Measurements from ENCODE around the gene ALOX15.

DNA sequence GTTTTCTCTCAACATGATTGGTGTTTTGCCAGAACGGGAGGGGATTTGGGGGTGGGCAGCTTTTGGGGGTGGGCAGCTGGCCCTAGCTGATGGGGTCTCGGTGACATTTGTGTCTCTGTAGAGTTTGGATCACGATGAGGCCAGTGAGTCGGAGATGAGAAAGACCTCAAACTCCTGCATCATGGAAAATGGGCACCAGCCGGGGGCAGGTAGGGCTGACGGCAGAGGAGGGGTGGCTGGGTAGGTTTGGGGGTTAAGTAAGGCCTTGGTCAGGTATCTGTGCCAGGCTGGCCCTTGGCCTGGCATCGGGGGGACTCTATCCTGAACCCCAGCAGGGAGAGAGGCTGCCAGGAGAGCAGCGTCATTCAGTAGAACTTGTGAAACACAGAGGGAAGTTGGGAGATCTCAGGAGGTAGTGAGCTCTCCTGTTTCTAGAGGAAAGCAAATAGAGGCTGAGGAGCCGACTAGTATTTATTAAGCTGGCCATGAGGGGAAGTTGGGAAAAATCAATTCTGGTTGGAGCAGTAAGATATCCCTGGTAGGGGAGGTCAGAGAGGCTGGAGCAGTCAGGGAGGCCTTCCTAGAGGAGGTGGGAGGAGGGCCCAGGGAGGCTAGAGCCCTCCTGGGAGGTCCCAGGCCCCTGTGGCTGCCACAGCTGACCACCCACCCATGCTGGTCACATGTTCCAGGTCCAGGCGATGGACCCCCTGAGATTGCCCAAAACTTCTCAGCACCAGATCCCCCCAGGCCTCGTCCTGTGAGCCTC, 49.1 kb downstream of the ALOX15 start:
- TF ChIP-seq, protein P1, sequence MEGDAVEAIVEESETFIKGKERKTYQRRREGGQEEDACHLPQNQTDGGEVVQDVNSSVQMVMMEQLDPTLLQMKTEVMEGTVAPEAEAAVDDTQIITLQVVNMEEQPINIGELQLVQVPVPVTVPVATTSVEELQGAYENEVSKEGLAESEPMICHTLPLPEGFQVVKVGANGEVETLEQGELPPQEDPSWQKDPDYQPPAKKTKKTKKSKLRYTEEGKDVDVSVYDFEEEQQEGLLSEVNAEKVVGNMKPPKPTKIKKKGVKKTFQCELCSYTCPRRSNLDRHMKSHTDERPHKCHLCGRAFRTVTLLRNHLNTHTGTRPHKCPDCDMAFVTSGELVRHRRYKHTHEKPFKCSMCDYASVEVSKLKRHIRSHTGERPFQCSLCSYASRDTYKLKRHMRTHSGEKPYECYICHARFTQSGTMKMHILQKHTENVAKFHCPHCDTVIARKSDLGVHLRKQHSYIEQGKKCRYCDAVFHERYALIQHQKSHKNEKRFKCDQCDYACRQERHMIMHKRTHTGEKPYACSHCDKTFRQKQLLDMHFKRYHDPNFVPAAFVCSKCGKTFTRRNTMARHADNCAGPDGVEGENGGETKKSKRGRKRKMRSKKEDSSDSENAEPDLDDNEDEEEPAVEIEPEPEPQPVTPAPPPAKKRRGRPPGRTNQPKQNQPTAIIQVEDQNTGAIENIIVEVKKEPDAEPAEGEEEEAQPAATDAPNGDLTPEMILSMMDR (IDR thresholded peaks at IDR 0.05 in 8 of 11, conservative IDR thresholded peaks at IDR 0.05 in 3 of 11): no peak
- TF ChIP-seq POLR2A (IDR thresholded peaks at IDR 0.05): no peak

All from spleen (tissue), 7 donors.